Measurements from ENCODE around the gene TUBG2.

GRCh38 chr17:42677012-42677857 lies 18.2 kb downstream of the TUBG2 start:
- TF ChIP-seq POLR2A (IDR thresholded peaks at IDR 0.05) (no peak), CTCF (IDR thresholded peaks at IDR 0.05) (no peak), POLR2AphosphoS5 (IDR thresholded peaks at IDR 0.05) (peak; percentile 60)

Measured in gastroesophageal sphincter (tissue), 3 donors.